ENCODE results near the gene HTRA2. TPM values are rescaled to one million over a fixed set of nuclear protein-coding genes. Genes with fewer than 3 reads are reported as not detected.

HTRA2 gene
- total and polyA plus RNA-seq, 12 donors: 19.1 to 47.4 (median 36.7) TPM

GRCh38 chr2:74496997-74497776 is 32.5 kb upstream of the HTRA2 start:
- 47 to 50% (median 48%) methylated on average over 19 of the region's 19 CpGs for WGBS, 4 donors
- Histone ChIP-seq H3K9me3 (replicated peaks in 1 of 3) (no peaks in the 10 kb centered on the region), H3K4me3 (peak overlapping the region in 1 of 4 donors; percentile 39), H3K27ac (no peak overlapping the region), H3K27me3 (peaks cover 36% of the 10 kb centered on the region), H3K36me3 (replicated peaks in 1 of 2) (peaks cover 0 to 19% of the 10 kb centered on the region in 2 donors), H3K4me1 (replicated peaks in 1 of 2) (peaks cover 6 to 25% of the 10 kb centered on the region in 2 donors)
- no peak for DNase-seq
- TF ChIP-seq POLR2A (IDR thresholded peaks at IDR 0.05) (no peak), CTCF (IDR thresholded peaks at IDR 0.05) (no peak)
- intact Hi-C loops (cut with DNase I): no loop called here

GRCh38 chr2:74497777-74498499 is 31.8 kb upstream of the HTRA2 start:
- Histone ChIP-seq H3K27ac (no peak overlapping the region), H3K9me3 (replicated peaks in 1 of 3) (no peaks in the 10 kb centered on the region), H3K4me1 (replicated peaks in 1 of 2) (peaks cover 6 to 30% of the 10 kb centered on the region in 2 donors), H3K4me3 (peak overlapping the region in 1 of 4 donors; percentile 39), H3K27me3 (peaks cover 39% of the 10 kb centered on the region), H3K36me3 (replicated peaks in 1 of 2) (peaks cover 0 to 11% of the 10 kb centered on the region in 2 donors)
- WGBS, 4 donors: 2 to 11% (median 3%) methylated on average over 14 to 61 of the region's 61 CpGs
- intact Hi-C loops (cut with DNase I): no loop called here
- TF ChIP-seq CTCF (IDR thresholded peaks at IDR 0.05) (no peak), POLR2A (IDR thresholded peaks at IDR 0.05) (no peak)
- no peak for DNase-seq

GRCh38 chr2:74498500-74499266 is 31.1 kb upstream of the HTRA2 start:
- TF ChIP-seq POLR2A (IDR thresholded peaks at IDR 0.05): no peak
- no peak for TF ChIP-seq CTCF (IDR thresholded peaks at IDR 0.05)
- peaks cover 0 to 4% of the 10 kb centered on the region in 2 donors for H3K36me3 ChIP-seq (replicated peaks in 1 of 2)
- intact Hi-C loops (cut with DNase I): no loop called here
- H3K9me3 ChIP-seq (replicated peaks in 1 of 3): no peaks in the 10 kb centered on the region
- peaks cover 39% of the 10 kb centered on the region for H3K27me3 ChIP-seq
- H3K27ac ChIP-seq: no peak overlapping the region
- peak overlapping the region in 1 of 4 donors; percentile 39 for H3K4me3 ChIP-seq
- H3K4me1 ChIP-seq (replicated peaks in 1 of 2): peaks cover 6 to 34% of the 10 kb centered on the region in 2 donors
- DNase-seq: no peak
- WGBS, 4 donors: 2 to 4% (median 4%) methylated on average over 32 to 41 of the region's 41 CpGs
